RWPE2 (cell line): Measurements from ENCODE around the gene TRAP1.

Experiments
- ATAC-seq: fragments of 200-7000 bp; cut with Tn5 transposase; 3 replicates; pipeline ENCODE4 v1.9.1; 2021; ENCODE audit warnings: low read depth
- DNase-seq: peaks from one replicate; pipeline ENCODE4 v3.0.0-alpha.2; 2020; ENCODE audit warnings: low spot score
- H3K27ac ChIP-seq: fragments of 450-650 bp; 2 replicates; pipeline ENCODE4 v1.5.1; 2017; ENCODE audit warnings: mild to moderate bottlenecking; ENCODE audit not compliant: poor library complexity, severe bottlenecking
- H3K27me3 ChIP-seq: fragments of 250-450 bp; sonication (Bioruptor Pico); 2 replicates; pipeline ENCODE4 v1.5.1; 2021; ENCODE audit warnings: mild to moderate bottlenecking, moderate library complexity; ENCODE audit not compliant: insufficient read depth, poor library complexity, severe bottlenecking
- H3K36me3 ChIP-seq: fragments of 250-450 bp; sonication (Bioruptor Pico); 2 replicates; pipeline ENCODE4 v1.5.1; 2020; ENCODE audit warnings: low read depth, mild to moderate bottlenecking, moderate library complexity
- H3K4me1 ChIP-seq: fragments of 250-450 bp; sonication (Bioruptor Pico); 2 replicates; pipeline ENCODE4 v1.5.1; 2021; ENCODE audit warnings: mild to moderate bottlenecking, moderate library complexity; ENCODE audit not compliant: insufficient read depth, poor library complexity, severe bottlenecking
- H3K4me3 ChIP-seq: fragments of 250-450 bp; sonication (Bioruptor Pico); 2 replicates; pipeline ENCODE4 v1.5.1; 2021; ENCODE audit warnings: mild to moderate bottlenecking, moderate library complexity; ENCODE audit not compliant: severe bottlenecking
- H3K9me3 ChIP-seq: fragments of 250-450 bp; sonication (Bioruptor Pico); 2 replicates; pipeline ENCODE4 v1.5.1; 2021; ENCODE audit warnings: mild to moderate bottlenecking, moderate library complexity; ENCODE audit not compliant: severe bottlenecking
- TF ChIP-seq, protein P1 (sequence below): fragments of 450-650 bp; IDR thresholded peaks from one replicate; pipeline ENCODE4 v1.5.1; 2017; ENCODE audit warnings: mild to moderate bottlenecking, moderate library complexity; ENCODE audit not compliant: poor library complexity, severe bottlenecking

TRAP1 gene

DNA sequence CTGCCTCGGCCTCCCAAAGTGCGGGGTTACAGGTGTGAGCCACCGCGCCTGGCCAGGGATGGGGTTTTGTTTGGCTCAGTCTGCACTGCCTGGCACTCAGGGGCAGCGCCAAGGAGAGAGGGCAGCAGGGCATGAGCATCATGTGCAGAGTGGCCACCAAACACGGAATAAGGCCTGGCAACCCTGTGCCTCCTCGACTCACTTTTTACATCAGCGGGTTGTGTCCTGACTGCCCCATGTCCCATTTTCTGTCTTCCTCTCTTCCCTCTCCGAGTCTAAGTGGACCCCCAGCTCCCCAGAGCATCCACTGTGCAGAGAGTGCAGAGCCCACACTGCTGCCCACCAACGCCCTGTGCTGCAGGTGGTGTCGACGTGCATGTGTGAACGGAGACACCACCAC lies 18.2 kb upstream of the TRAP1 start:
- Histone ChIP-seq H3K36me3 (peaks cover 80% of the 10 kb centered on the region), H3K4me3 (no peak overlapping the region), H3K27me3 (no peaks in the 10 kb centered on the region), H3K4me1 (no peaks in the 10 kb centered on the region), H3K9me3 (no peaks in the 10 kb centered on the region), H3K27ac (no peak overlapping the region)
- ATAC-seq = no peak
- TF ChIP-seq, protein P1, sequence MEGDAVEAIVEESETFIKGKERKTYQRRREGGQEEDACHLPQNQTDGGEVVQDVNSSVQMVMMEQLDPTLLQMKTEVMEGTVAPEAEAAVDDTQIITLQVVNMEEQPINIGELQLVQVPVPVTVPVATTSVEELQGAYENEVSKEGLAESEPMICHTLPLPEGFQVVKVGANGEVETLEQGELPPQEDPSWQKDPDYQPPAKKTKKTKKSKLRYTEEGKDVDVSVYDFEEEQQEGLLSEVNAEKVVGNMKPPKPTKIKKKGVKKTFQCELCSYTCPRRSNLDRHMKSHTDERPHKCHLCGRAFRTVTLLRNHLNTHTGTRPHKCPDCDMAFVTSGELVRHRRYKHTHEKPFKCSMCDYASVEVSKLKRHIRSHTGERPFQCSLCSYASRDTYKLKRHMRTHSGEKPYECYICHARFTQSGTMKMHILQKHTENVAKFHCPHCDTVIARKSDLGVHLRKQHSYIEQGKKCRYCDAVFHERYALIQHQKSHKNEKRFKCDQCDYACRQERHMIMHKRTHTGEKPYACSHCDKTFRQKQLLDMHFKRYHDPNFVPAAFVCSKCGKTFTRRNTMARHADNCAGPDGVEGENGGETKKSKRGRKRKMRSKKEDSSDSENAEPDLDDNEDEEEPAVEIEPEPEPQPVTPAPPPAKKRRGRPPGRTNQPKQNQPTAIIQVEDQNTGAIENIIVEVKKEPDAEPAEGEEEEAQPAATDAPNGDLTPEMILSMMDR = no peak
- DNase-seq = no peak

DNA sequence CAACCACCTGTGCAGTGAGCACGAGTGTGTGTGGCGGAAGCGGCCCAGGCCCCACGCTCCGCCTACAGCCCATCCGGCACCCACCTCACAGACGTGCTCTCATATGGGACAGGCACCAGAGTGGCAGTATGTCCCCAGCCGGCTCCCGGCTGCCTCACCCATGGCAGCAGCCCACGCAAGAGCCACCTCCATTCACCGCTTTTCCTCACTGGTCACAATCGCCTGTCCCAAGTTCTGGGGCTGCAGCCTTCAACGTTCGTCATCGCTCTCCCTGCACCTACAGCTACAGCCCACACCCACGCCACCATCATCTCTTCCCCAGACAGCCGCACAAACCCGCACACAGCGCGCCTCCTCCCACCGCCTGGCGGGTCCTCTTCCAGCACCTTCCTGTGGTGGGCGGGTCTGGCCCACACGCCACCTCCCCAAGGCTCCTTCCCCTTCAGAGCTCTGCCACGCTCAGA lies 17.5 kb upstream of the TRAP1 start:
- Histone ChIP-seq H3K4me3 (no peak overlapping the region), H3K36me3 (peaks cover 73% of the 10 kb centered on the region), H3K9me3 (no peaks in the 10 kb centered on the region), H3K4me1 (no peaks in the 10 kb centered on the region), H3K27me3 (no peaks in the 10 kb centered on the region), H3K27ac (no peak overlapping the region)
- ATAC-seq = no peak
- TF ChIP-seq, protein P1 = no peak
- no peak for DNase-seq

DNA sequence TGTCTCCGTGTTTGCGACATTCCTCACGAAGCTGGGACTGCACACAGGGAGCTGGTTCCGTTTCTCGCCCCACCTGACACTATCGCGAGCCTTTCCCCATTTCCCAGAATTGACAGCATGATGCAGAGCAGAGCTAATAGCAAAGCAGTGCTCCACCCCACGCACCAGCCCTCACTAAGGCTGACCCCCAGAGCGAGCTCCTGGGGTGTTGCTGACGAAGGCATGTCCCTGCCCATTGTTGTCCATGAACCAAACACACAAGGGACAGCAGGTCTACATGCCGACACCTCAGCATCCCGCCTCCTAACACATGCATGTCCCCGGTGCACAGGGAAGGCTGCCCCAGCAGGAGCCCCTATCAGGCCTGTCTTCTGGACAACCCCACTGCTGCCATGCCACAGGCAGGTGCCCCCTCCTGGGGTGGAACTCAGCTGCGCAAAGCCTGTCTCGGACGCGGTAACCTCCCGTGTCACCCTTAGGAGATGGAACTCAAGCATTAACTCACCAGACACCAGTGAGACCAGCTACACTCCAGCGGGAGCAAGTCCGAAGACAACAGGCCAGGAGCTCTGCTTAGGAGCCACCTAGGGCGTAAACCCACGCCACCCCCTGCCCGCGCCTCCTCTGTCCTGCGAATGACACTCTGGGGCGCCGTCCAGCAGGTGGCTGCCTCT lies 16.9 kb upstream of the TRAP1 start:
- Histone ChIP-seq H3K9me3 (no peaks in the 10 kb centered on the region), H3K4me1 (no peaks in the 10 kb centered on the region), H3K4me3 (no peak overlapping the region), H3K36me3 (peaks cover 67% of the 10 kb centered on the region), H3K27ac (no peak overlapping the region), H3K27me3 (no peaks in the 10 kb centered on the region)
- DNase-seq (no peak), ATAC-seq (no peak; the same call in 2 of the 3 replicates)
- TF ChIP-seq, protein P1 = no peak

DNA sequence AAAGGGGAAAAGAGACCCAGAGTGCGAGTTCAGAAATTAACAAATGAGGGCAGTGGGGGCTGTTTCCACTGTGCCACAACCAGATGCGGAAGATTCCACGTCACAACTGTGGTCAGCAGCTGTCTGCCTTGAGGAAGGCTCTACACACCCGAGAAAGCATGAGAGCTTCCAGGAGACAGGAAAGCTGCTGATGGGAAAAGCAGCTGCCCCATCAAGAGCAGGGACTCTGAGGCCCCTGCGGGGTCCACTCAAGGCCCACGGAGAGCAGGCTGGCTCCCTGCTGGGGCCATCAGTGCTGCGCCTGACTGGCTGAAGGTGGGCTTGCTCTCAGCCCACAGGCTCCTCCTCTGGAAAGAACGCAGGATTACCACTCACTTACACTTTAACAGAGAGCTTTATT lies 14.8 kb upstream of the TRAP1 start:
- TF ChIP-seq, protein P1 = no peak
- Histone ChIP-seq H3K36me3 (peaks cover 50% of the 10 kb centered on the region), H3K27ac (no peak overlapping the region), H3K9me3 (no peaks in the 10 kb centered on the region), H3K27me3 (no peaks in the 10 kb centered on the region), H3K4me3 (no peak overlapping the region), H3K4me1 (no peaks in the 10 kb centered on the region)
- no peak for ATAC-seq
- DNase-seq = no peak
